Vagina (tissue), 2 donors: Measurements from ENCODE around the gene SAXO2.
"Not testable (repeated sequence)": the region's sequence is repeated elsewhere in the genome, so short reads cannot be mapped to it uniquely, and the experiment has no call there.

Experiments
- POLR2A ChIP-seq, 2 donors: fragments of 450-650 bp; IDR thresholded peaks; one replicate each; pipeline ENCODE4 v1.6.1; 2017; ENCODE audit warnings: antibody characterized with exemption in 2 of 2, mild to moderate bottlenecking in 2 of 2, moderate library complexity in 2 of 2
- POLR2AphosphoS5 ChIP-seq, 2 donors: sonication (generic); formaldehyde crosslinking; IDR thresholded peaks; one replicate each; pipeline ENCODE4 v1.9.0; 2017; ENCODE audit warnings: antibody characterized with exemption in 2 of 2, mild to moderate bottlenecking in 2 of 2, low read depth in 1 of 2; ENCODE audit not compliant: insufficient read depth in 1 of 2
- TF ChIP-seq, protein P1 (sequence below), 3 experiments: fragments of 450-650 bp in 2 of 3; fragments of 200-600 bp in 1 of 3; sonication (generic) in 1 of 3; IDR thresholded peaks; one replicate each; pipeline ENCODE4 v1.5.1; 2017 to 2019; ENCODE audit warnings: antibody characterized with exemption in 3 of 3, mild to moderate bottlenecking in 2 of 3, moderate library complexity in 2 of 3

DNA sequence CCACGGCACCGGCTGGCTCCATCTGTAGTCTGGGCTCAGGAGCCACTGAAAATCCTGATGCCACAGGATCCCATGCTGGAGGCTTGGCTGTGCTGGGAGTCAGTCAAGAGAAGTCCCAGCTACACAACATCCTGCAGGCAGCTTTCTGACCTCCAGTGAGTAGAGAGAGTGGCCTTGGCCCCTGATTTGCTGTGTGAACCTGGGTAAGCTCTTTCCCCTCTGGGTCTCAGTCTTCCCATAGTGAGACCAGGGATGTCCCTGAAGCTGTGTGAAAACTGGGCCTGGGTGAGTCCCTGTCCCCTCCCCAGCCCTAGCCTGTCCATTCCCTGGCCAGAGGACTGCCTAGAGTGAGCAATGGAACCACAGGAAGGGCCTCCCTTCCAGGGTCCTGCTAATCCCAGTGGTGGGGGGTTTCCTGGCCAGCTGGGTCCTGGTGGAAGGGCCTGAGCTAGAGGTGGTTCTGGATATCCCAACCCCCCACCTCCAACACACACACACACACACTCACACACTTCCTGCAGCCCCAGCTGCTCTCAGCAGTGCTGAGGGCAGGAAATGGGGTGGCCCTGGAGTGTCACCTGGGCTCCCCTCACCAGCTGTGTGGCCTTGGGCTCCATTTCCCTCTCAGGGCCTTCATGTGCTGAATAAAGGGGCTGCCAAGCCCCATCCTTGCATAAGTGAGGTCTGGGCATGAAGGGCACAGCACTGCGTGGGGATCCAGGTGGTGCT lies 69.1 kb downstream of the SAXO2 start:
- TF ChIP-seq POLR2AphosphoS5 (IDR thresholded peaks at IDR 0.05; ENCODE audit: insufficient read depth in 1 of 2, low read depth in 1 of 2); POLR2A (IDR thresholded peaks at IDR 0.05): not testable (repeated sequence)
- TF ChIP-seq, protein P1, sequence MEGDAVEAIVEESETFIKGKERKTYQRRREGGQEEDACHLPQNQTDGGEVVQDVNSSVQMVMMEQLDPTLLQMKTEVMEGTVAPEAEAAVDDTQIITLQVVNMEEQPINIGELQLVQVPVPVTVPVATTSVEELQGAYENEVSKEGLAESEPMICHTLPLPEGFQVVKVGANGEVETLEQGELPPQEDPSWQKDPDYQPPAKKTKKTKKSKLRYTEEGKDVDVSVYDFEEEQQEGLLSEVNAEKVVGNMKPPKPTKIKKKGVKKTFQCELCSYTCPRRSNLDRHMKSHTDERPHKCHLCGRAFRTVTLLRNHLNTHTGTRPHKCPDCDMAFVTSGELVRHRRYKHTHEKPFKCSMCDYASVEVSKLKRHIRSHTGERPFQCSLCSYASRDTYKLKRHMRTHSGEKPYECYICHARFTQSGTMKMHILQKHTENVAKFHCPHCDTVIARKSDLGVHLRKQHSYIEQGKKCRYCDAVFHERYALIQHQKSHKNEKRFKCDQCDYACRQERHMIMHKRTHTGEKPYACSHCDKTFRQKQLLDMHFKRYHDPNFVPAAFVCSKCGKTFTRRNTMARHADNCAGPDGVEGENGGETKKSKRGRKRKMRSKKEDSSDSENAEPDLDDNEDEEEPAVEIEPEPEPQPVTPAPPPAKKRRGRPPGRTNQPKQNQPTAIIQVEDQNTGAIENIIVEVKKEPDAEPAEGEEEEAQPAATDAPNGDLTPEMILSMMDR (IDR thresholded peaks at IDR 0.05), result not testable (repeated sequence)
